ENCODE results near the gene ALLC.

The ALLC gene

GRCh38 chr2:3718679-3719078 is 60.7 kb downstream of the ALLC start:
- TF ChIP-seq CTCF (IDR thresholded peaks at IDR 0.05; ENCODE audit: low read depth, low read length) = no peak
- no peak for DNase-seq (ENCODE audit: extremely low read depth, low read depth)

GRCh38 chr2:3725002-3725401 is 67.0 kb downstream of the ALLC start:
- TF ChIP-seq CTCF (IDR thresholded peaks at IDR 0.05; ENCODE audit: low read depth, low read length) = no peak
- no peak for DNase-seq (ENCODE audit: extremely low read depth, low read depth)

- TF ChIP-seq CTCF (IDR thresholded peaks at IDR 0.05; ENCODE audit: low read depth, low read length) = no peak
- DNase-seq (ENCODE audit: extremely low read depth, low read depth) = no peak
Observed at GRCh38 chr2:3725458-3726250, 67.7 kb downstream of the ALLC start.

GRCh38 chr2:3726511-3726910 is 68.5 kb downstream of the ALLC start:
- no peak for TF ChIP-seq CTCF (IDR thresholded peaks at IDR 0.05; ENCODE audit: low read depth, low read length)
- no peak for DNase-seq (ENCODE audit: extremely low read depth, low read depth)

GRCh38 chr2:3727397-3728045 is 69.5 kb downstream of the ALLC start:
- DNase-seq (ENCODE audit: extremely low read depth, low read depth) = no peak
- no peak for TF ChIP-seq CTCF (IDR thresholded peaks at IDR 0.05; ENCODE audit: low read depth, low read length)

- peak; percentile 7 for DNase-seq (ENCODE audit: extremely low read depth, low read depth)
- peak; percentile 56 for TF ChIP-seq CTCF (IDR thresholded peaks at IDR 0.05; ENCODE audit: low read depth, low read length)
Observed at GRCh38 chr2:3728104-3729054, 70.4 kb downstream of the ALLC start.
